IgD-negative memory B cell (primary cell): ENCODE measurements around the gene TBC1D4. TPM values are rescaled to one million over a fixed set of nuclear protein-coding genes. Genes with fewer than 3 reads are reported as not detected.
"Not testable (repeated sequence)": the region's sequence is repeated elsewhere in the genome, so short reads cannot be mapped to it uniquely, and the experiment has no call there.

Source experiments
- H3K27ac Mint-ChIP-seq, 3 donors: one replicate each; pipeline ENCODE4 v1.8.0; 2020 to 2022; ENCODE audit warnings: mild to moderate bottlenecking in 3 of 3, mixed read lengths in 3 of 3, moderate library complexity in 1 of 3
- H3K27me3 Mint-ChIP-seq: one replicate; pipeline ENCODE4 v1.8.0; 2021; ENCODE audit warnings: mixed read lengths
- H3K36me3 Mint-ChIP-seq: one replicate; pipeline ENCODE4 v1.8.0; 2020; ENCODE audit warnings: mild to moderate bottlenecking, mixed read lengths
- H3K4me1 Mint-ChIP-seq, 3 donors: one replicate each; pipeline ENCODE4 v1.8.0; 2020 to 2022; ENCODE audit warnings: mixed read lengths in 3 of 3, mild to moderate bottlenecking in 1 of 3
- H3K4me3 Mint-ChIP-seq, 4 donors: one replicate each; pipeline ENCODE4 v1.8.0; 2020 to 2022; ENCODE audit warnings: mild to moderate bottlenecking in 4 of 4, mixed read lengths in 4 of 4, moderate library complexity in 3 of 4
- H3K9me3 Mint-ChIP-seq, 3 donors: one replicate each; pipeline ENCODE4 v1.8.0; 2020 to 2021; ENCODE audit warnings: mixed read lengths in 3 of 3, mild to moderate bottlenecking in 1 of 3
- polyA plus RNA-seq: library from polyadenylated mRNA; unstranded; fragments of 300-500 nt; fragmentation: Illumina TruSeq; gene quantifications from one replicate; pipeline ENCODE4 v1.2.3, GENCODE V29; 2021

Gene TBC1D4
- polyA plus RNA-seq, 1 donor from 2014 or later, result 1.6 TPM

DNA sequence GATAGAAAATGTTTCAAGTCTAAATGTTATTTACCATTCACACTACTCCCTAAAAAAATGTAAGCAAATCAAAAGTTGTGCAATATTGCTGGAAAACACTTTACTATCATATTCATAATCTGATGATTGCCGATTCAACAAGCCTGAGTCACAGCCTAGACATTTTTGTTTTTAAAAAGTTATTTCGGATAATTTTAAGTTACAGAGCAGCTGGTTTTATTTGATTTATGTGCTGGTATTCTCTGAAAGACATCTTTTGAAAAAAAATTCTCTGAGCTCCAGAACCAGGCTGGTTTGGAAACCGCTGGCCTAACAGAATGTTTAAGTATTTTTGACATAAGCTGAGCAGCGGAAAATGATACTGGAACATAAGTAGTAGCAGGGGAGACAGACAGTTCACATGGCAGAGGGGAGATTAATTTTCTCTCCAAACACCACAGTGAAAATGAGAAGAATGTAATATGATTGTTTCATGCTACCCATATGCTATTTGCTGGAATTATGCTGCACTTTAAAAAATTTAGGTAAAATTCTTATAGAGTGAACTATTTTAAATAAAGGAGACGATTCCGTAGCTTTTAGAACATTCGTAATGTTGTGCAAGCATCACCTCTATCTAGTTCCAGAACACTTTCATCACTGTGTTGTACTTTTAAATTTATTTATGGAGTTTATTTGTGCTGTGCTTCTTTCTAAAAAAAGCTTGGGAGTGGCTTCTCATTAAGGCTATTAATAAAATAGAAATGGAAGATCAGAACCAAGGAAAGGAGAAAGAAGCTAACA, 36.1 kb downstream of the TBC1D4 start:
- Mint-ChIP-seq H3K4me1 (peaks cover 0 to 5% (median 1%) of the 10 kb centered on the region in 3 donors), H3K9me3 (no peaks in the 10 kb centered on the region), H3K27me3 (peaks cover 4% of the 10 kb centered on the region), H3K36me3 (no peaks in the 10 kb centered on the region), H3K4me3 (no peak overlapping the region), H3K27ac (no peak overlapping the region)

DNA sequence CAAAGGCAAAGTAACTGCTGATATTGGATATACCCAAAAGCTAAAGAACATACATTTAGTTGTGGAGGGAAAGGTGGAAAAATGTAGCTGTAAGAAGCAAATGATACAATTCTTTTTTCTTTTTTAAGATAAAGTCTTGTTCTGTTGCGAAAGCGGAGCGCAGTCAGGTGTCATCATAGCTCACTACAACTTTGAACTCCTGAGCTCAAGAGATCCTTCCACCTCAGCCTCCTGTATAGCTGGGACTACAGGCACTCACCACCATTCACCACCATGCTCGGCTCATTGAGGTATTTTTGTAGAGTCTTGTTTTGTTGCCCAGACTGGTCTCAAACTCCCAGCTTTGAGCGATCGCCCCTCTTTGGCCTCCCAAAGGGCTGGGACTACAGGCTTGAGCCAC, 38.0 kb downstream of the TBC1D4 start:
- H3K4me3 Mint-ChIP-seq, result no peak overlapping the region
- no peaks in the 10 kb centered on the region for H3K9me3 Mint-ChIP-seq
- no peak overlapping the region for H3K27ac Mint-ChIP-seq
- H3K27me3 Mint-ChIP-seq, result peaks cover 5% of the 10 kb centered on the region
- peaks cover 0 to 1% (median 0%) of the 10 kb centered on the region in 3 donors for H3K4me1 Mint-ChIP-seq
- H3K36me3 Mint-ChIP-seq, result peaks cover 2% of the 10 kb centered on the region

DNA sequence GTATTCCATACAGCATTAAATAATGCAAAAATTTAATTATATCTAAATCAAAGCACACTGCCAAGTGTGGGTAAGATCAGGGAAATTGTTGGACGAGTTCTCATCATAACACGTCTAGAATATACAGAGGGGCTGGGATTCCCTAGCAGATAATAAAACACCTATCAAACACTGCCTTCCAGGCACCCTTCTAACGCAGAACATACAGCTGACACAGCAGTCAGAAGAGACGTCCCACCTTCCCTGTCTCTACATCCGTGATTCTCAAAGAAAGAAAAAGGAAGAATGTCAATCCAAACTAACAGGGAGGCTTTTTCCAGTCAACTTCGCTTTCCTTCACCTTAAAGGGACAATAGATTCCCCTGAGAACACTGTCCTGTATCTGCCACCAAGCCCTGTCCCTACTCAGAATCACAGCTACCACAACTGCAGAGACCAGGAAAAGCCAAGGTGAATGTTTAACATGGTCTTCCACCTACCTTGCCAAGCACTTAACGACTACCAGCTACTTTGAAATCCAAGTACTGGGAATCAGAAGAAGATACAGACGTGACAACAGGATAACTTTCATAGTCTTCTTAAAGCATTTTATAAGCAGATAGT, 38.5 kb downstream of the TBC1D4 start:
- Mint-ChIP-seq H3K4me1 (no peaks in the 10 kb centered on the region), H3K27me3 (peaks cover 5% of the 10 kb centered on the region), H3K36me3 (peaks cover 2% of the 10 kb centered on the region), H3K27ac (no peak overlapping the region), H3K9me3 (no peaks in the 10 kb centered on the region), H3K4me3 (no peak overlapping the region)

DNA sequence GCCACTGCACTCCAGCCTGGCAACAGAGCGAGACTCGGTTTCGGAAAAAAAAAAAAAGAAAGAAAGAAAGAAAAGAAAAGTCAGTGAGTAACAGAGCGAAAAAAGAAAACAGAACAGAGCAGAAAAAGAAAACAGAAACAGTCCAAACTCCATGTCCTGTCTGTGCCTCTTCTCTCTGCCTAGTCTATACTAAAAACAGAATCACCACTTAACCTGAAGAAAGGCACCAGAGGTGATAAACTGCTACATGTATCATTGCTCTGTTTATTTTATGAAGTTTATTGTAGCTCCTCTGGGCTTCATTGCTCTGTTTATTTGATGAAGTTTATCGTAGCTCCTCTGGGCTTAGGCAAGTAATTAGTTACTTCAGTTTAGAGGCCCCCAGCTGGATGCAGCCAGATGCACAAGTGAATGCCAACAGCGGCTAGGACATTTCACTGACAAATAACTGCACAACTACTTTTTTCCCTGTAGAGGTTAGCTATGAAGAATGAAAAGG, 39.2 kb downstream of the TBC1D4 start:
- H3K27me3 Mint-ChIP-seq, result peaks cover 5% of the 10 kb centered on the region
- H3K27ac Mint-ChIP-seq, result no peak overlapping the region

DNA sequence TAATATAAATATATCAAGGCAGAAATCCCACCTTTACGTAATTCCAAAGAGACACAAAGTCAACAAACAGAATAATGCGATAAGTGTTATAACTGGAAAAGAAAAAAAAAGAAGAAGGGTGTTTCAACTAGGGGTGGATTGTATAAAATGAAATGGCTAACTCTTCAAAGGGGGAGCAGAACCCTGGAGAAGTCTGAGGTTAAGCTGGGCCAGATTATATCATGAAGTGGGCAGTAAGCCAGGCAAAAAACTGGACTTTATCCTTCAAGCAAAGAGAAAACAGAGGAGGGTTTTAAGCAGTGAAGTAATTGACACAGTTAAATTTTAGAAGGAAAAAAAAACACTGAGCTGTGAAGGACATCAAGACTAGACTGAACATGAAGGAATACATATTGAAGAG, 41.9 kb downstream of the TBC1D4 start:
- Mint-ChIP-seq H3K36me3 (peaks cover 2% of the 10 kb centered on the region), H3K27me3 (peaks cover 7% of the 10 kb centered on the region), H3K4me3 (no peak overlapping the region), H3K9me3 (no peaks in the 10 kb centered on the region), H3K27ac (no peak overlapping the region), H3K4me1 (no peaks in the 10 kb centered on the region)

More for the DNA sequence above, 39.2 kb downstream of the TBC1D4 start:
- Mint-ChIP-seq H3K4me1 (no peaks in the 10 kb centered on the region), H3K36me3 (peaks cover 2% of the 10 kb centered on the region), H3K9me3 (no peaks in the 10 kb centered on the region), H3K4me3 (no peak overlapping the region)

DNA sequence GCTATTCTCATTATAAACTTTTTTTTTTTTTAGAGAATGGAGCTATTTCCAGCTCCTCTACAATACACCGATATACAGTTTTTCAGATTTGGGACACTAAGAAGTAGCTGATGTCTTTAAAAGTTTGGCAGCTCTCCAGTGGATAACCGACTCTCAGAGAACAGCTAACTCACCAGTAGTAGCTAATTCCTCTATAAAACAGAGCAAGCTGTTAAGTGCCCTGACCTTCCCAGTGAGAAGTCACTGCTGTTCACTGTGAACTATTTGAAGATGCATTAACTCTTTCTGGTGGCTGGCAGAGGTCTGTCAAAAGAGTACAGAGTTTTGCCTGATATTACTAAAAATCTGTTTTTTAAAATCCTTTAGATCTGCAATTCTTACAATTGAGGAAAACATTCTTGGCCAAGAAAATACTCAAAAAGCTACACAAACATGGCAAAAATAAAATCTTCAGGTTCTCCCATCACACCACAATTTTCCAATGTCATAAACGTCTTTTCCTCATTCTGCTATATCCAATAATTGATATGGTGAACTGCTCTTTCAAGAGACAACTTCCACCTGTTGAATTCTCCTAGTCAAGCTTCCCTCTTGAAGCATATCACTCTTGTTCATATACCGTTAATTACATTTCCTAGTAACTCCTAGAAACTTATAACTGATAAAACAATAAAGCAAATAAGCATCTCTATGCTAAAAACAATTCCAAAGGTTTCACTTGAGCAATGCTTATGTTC, 44.2 kb downstream of the TBC1D4 start:
- H3K4me1 Mint-ChIP-seq, result no peaks in the 10 kb centered on the region
- no peak overlapping the region for H3K27ac Mint-ChIP-seq
- H3K9me3 Mint-ChIP-seq, result peaks cover 2 to 4% (median 2%) of the 10 kb centered on the region in 3 donors
- peaks cover 5% of the 10 kb centered on the region for H3K27me3 Mint-ChIP-seq
- peaks cover 2% of the 10 kb centered on the region for H3K36me3 Mint-ChIP-seq
- no peak overlapping the region for H3K4me3 Mint-ChIP-seq

DNA sequence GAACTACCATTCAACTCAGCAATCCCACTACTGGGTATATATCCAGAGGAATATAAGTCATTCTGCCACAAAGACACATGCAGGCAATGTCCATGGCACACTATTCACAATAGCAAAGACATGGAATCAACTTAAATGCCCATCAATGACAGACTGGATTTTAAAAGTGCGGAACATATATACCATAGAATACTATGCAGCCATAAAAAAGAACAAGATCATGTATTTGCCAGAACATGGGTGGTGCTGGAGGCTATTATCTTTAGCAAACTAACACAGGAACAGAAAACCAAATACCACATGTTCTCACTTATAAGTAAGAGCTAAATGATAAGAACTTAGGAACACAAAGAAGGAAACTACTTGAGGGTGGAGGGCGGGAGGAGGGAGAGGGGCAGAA, 47.8 kb downstream of the TBC1D4 start:
- H3K4me1 Mint-ChIP-seq, H3K4me3 Mint-ChIP-seq, H3K36me3 Mint-ChIP-seq: not testable (repeated sequence)

DNA sequence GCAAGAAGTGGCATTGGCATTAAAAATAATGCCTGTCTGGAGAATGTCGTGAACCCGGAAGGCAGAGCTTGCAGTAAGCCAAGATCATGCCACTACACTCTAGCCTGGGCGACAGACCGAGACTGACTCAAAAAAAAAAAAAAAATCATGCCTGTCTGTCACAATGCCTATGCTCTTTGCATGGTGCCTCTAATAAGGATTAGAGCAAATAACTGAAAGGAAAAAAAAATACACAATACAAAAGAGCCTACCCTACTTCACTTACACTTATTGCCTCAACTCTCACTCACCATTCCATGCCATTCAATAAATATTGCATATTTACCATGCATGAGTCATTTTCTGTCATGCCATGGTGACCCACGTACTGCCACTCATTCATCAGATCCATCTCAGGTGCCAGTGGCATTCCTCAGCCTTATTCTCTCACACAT, 49.1 kb downstream of the TBC1D4 start:
- Mint-ChIP-seq H3K4me1 (no peaks in the 10 kb centered on the region), H3K27me3 (peaks cover 19% of the 10 kb centered on the region), H3K4me3 (no peak overlapping the region), H3K9me3 (peaks cover 2 to 4% (median 4%) of the 10 kb centered on the region in 3 donors), H3K36me3 (no peaks in the 10 kb centered on the region), H3K27ac (no peak overlapping the region)

More for the DNA sequence above, 47.8 kb downstream of the TBC1D4 start:
- not testable (repeated sequence) for H3K9me3 Mint-ChIP-seq, H3K27ac Mint-ChIP-seq
- H3K27me3 Mint-ChIP-seq, result peaks cover 13% of the 10 kb centered on the region

DNA sequence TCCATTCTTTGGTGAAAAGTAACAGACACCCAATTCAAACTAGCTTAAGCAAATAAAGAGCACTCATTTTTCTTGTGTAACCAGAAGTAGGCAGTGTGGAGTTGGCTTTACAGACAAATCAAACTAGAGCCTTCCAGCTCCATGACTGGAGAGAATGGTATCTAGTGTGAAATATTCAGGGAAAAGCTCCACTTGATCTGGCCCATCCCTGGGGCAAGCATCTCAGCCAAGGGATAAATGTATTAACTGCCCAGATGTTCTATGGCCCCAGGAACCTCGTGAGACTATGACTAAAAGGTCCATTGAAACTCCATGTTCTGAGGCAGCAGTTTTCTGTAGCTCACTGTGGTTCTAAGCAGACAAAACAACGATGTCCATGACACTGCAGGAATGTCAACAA, 49.9 kb downstream of the TBC1D4 start:
- peaks cover 24% of the 10 kb centered on the region for H3K27me3 Mint-ChIP-seq
- peaks cover 2 to 4% (median 4%) of the 10 kb centered on the region in 3 donors for H3K9me3 Mint-ChIP-seq
- H3K27ac Mint-ChIP-seq, result peak overlapping the region in 1 of 3 donors; percentile 49
- no peaks in the 10 kb centered on the region for H3K4me1 Mint-ChIP-seq
- no peak overlapping the region for H3K4me3 Mint-ChIP-seq
- no peaks in the 10 kb centered on the region for H3K36me3 Mint-ChIP-seq

DNA sequence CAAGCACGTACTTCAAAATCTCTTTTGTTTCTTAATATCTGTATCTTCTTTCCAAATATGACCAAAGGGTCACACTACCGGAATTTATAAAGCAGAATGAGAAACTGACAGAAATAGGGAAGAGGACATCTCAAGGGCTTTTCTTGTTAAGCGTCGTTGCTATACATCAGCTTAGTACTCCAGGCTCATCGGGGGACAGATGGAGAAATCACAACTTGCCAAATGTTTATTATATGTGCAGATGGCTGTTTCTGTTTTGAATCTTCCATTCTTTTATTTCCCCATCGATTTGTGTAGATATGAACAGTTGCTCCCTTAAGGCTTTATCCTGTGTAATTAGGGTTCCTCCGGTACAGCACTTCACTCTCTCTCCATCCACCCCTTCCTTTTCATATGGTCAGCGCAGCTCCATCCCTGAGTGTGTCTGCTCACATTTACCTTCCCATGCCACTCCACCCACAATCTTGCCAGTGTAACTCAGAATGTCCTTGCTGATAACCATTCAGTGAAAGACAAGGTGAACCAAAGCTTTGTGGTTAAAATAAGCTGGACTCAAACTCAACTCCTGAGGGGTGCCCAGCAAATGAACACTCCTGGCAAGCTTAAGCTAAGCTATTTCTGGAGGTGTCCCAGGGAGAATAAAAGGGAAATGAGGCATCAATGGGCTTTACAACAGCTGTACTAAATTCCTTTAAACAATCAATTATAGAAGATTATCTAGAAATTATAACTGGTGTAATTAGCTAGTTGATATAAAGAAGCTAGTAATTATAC, 51.3 kb downstream of the TBC1D4 start:
- Mint-ChIP-seq H3K4me3 (no peak overlapping the region), H3K36me3 (no peaks in the 10 kb centered on the region), H3K27ac (no peak overlapping the region), H3K4me1 (no peaks in the 10 kb centered on the region), H3K9me3 (peaks cover 2 to 4% (median 4%) of the 10 kb centered on the region in 3 donors), H3K27me3 (peaks cover 22% of the 10 kb centered on the region)

DNA sequence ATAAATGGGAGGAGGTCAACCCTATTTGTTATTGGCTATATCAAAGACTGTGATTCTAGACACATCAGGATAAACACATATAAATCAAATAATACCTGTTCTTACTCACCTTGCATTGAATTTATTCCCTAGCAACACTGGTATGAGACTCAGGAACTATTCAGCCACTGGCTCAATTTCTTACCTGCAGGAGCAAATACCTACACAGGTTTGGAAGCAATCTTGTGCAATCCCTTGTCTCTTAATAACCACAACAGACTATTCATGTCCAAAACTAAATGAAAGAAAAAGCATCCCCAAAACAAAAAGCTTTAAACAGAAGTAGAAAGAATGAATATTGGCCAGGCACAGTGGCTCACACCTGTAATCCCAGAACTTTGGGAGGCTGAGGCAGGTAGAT, 55.5 kb downstream of the TBC1D4 start:
- Mint-ChIP-seq H3K27me3 (peaks cover 35% of the 10 kb centered on the region), H3K4me3 (no peak overlapping the region), H3K9me3 (peaks cover 0 to 4% (median 1%) of the 10 kb centered on the region in 3 donors), H3K36me3 (no peaks in the 10 kb centered on the region), H3K27ac (no peak overlapping the region), H3K4me1 (peaks cover 0 to 6% (median 4%) of the 10 kb centered on the region in 3 donors)

DNA sequence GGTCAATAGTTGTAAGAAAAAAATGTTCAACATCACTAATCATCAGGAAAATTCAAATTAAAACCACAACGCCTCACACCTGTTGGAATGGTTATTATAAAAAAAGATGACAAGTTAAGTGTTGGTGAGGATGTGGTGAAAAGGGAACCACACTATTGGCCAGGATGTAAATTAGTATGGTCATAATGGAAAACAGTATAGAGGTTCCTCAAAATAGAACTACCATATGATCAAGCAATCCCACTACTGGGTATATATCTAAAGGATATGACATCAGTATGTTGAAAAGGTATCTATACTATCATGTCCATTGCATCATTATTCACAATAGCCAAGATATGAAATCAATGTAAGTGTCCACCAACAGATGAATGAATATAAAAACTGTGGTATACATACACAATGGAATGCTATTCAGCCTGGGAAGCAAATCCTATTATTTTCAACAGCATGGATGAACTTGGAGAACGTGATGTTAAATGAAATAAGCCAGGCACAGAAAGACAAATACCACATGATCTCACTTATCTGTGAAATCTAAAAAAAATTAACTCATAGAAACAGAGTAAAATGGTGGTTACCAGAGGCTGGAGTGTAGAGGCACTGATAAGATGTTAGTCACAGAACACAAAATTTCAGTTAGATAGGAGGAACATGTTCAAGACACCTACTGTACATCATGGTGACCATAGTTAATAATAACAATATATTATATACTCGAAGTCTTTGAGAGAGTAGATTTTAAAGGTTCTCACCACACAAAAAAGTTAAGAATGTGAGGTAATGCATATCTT, 56.6 kb downstream of the TBC1D4 start:
- Mint-ChIP-seq H3K36me3 (no peaks in the 10 kb centered on the region), H3K4me3 (peak overlapping the region in 1 of 4 donors; percentile 17), H3K27ac (no peak overlapping the region), H3K9me3 (peaks cover 0 to 1% (median 1%) of the 10 kb centered on the region in 3 donors), H3K27me3 (peaks cover 40% of the 10 kb centered on the region), H3K4me1 (peaks cover 0 to 6% (median 4%) of the 10 kb centered on the region in 3 donors)

DNA sequence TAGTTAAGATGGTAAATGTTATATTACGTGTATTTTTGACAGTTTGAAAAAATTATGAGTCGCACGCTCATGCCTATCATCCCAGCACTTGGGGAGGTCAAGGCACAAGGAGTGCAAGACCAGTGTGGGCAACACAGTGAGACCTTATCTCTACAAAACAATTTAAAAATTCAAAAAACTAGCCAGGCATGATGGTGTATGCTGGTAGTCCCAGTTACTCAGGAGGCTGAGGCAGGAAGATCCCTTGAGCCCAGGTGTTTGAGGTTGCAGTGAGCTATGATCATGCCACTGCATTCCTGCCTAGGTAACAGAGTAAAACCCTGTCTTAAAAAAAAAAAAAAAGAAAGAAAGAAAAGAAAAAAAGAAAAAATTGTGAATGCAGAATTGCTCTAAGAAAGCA, 58.0 kb downstream of the TBC1D4 start:
- Mint-ChIP-seq H3K27me3 (peaks cover 41% of the 10 kb centered on the region), H3K36me3 (no peaks in the 10 kb centered on the region), H3K4me3 (no peak overlapping the region), H3K4me1 (peaks cover 0 to 6% (median 4%) of the 10 kb centered on the region in 3 donors), H3K27ac (no peak overlapping the region), H3K9me3 (peaks cover 0 to 4% (median 1%) of the 10 kb centered on the region in 3 donors)

DNA sequence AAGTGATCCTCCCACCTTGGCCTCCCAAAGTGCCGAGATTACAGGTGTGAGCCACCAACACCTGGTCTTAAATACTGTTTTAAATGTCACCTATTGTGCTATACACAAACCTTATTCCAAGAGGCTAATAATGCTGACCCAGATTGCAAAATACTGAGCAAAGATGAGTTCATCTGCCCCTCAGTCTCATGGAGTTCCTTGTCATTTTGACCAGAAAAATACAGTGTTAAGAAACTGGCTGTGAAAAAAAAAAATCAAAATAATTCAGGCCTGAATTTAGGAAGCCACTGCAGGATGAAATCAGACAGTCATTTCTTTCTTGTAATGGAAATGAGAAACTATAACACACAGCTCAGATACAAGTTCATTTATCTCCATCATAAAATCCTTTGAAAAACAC, 59.9 kb downstream of the TBC1D4 start:
- peaks cover 34% of the 10 kb centered on the region for H3K27me3 Mint-ChIP-seq

More for the DNA sequence above, 59.9 kb downstream of the TBC1D4 start:
- H3K36me3 Mint-ChIP-seq, result no peaks in the 10 kb centered on the region
- no peak overlapping the region for H3K4me3 Mint-ChIP-seq
- H3K27ac Mint-ChIP-seq, result no peak overlapping the region
- H3K4me1 Mint-ChIP-seq, result peaks cover 0 to 6% (median 4%) of the 10 kb centered on the region in 3 donors
- peaks cover 0 to 4% (median 1%) of the 10 kb centered on the region in 3 donors for H3K9me3 Mint-ChIP-seq
